ENCODE results near the gene HAUS7. TPM values are rescaled to one million over a fixed set of nuclear protein-coding genes. Genes with fewer than 3 reads are reported as not detected.
A peak's percentile ranks its signal among the peaks of the same experiment; 100 is the strongest.

Gene HAUS7
- total RNA-seq, 1 donor from 2014 or later, result 60.3 TPM

DNA sequence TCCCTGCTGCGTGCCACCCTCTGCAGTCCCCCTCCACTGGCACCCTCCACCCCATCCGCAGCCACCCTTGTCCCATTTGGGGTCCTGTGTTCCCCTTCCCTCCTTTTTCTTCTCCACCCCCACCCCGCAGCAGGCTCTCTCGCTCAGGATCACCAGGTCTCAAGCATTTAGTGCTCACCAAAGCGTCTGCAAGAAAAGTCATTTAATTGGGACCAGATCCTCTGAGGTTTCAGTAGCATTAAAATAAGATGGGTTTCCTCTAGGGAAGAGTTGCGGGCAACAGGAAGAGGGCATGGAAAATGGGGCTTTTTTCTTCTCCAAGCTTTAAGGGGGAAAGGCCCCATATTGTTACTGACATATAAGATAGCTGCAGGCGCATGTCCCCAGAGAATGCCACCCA, 4.9 kb upstream of the HAUS7 start:
- TF ChIP-seq, protein P1, sequence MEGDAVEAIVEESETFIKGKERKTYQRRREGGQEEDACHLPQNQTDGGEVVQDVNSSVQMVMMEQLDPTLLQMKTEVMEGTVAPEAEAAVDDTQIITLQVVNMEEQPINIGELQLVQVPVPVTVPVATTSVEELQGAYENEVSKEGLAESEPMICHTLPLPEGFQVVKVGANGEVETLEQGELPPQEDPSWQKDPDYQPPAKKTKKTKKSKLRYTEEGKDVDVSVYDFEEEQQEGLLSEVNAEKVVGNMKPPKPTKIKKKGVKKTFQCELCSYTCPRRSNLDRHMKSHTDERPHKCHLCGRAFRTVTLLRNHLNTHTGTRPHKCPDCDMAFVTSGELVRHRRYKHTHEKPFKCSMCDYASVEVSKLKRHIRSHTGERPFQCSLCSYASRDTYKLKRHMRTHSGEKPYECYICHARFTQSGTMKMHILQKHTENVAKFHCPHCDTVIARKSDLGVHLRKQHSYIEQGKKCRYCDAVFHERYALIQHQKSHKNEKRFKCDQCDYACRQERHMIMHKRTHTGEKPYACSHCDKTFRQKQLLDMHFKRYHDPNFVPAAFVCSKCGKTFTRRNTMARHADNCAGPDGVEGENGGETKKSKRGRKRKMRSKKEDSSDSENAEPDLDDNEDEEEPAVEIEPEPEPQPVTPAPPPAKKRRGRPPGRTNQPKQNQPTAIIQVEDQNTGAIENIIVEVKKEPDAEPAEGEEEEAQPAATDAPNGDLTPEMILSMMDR (IDR thresholded peaks at IDR 0.05), result no peak
- Mint-ChIP-seq H3K9me3 (ENCODE audit: unreplicated experiment) (no peaks in the 10 kb centered on the region), H3K36me3 (ENCODE audit: unreplicated experiment) (no peaks in the 10 kb centered on the region), H3K27ac (ENCODE audit: unreplicated experiment) (no peak overlapping the region), H3K4me3 (ENCODE audit: unreplicated experiment) (no peak overlapping the region), H3K4me1 (ENCODE audit: unreplicated experiment) (peaks cover 58% of the 10 kb centered on the region), H3K27me3 (ENCODE audit: unreplicated experiment) (no peaks in the 10 kb centered on the region)
- DNase-seq (ENCODE audit: extremely low spot score, unreplicated experiment), result no peak

DNA sequence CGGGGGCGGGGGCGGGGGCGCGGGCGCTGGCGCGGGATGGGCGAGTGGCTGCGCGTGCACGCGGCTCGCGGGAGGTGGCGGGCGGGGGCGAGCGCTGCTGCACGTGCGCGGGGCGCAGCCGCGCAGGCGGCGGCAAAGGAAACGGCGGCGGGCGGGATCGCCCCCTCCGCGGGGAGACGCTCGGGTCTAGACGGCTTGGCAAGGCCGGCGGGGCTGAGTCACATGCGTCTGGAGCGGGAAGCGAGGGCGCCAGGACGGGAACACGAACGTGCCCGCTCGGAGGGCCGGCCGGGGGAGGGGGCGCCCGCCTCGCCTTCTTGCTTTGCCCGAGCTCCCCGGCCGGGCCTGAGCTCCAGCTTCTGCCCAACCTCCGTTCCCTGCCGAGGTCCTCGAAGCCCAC, 4.3 kb upstream of the HAUS7 start:
- Mint-ChIP-seq H3K27me3 (ENCODE audit: unreplicated experiment) (no peaks in the 10 kb centered on the region), H3K36me3 (ENCODE audit: unreplicated experiment) (no peaks in the 10 kb centered on the region), H3K4me3 (ENCODE audit: unreplicated experiment) (no peak overlapping the region), H3K4me1 (ENCODE audit: unreplicated experiment) (peaks cover 54% of the 10 kb centered on the region), H3K9me3 (ENCODE audit: unreplicated experiment) (no peaks in the 10 kb centered on the region), H3K27ac (ENCODE audit: unreplicated experiment) (no peak overlapping the region)
- no peak for DNase-seq (ENCODE audit: extremely low spot score, unreplicated experiment)
- TF ChIP-seq, protein P1 (IDR thresholded peaks at IDR 0.05), result no peak

DNA sequence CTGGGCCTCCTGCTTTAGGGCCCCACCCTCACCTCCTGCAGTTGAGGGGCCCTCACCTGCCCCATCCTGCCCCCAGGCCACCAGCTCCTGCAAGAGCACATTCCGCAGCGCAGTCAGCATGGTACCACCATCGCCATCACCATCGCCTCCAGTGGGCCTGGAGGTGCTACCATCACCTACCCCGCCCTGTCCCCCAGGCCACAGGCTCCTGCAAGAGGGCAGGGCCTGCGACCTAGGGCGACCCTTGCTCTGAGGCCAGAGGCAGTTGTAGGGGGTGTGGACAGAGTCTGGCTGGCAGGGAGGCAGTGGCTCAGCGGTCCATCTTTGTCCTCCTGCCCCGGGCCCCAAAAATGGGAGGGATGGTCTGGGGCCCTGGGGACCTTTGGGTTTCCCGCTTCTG, 3.9 kb upstream of the HAUS7 start:
- Mint-ChIP-seq H3K4me1 (ENCODE audit: unreplicated experiment) (peaks cover 55% of the 10 kb centered on the region), H3K36me3 (ENCODE audit: unreplicated experiment) (no peaks in the 10 kb centered on the region), H3K9me3 (ENCODE audit: unreplicated experiment) (no peaks in the 10 kb centered on the region), H3K27ac (ENCODE audit: unreplicated experiment) (no peak overlapping the region), H3K27me3 (ENCODE audit: unreplicated experiment) (no peaks in the 10 kb centered on the region), H3K4me3 (ENCODE audit: unreplicated experiment) (no peak overlapping the region)
- no peak for DNase-seq (ENCODE audit: extremely low spot score, unreplicated experiment)
- TF ChIP-seq, protein P1 (IDR thresholded peaks at IDR 0.05), result no peak

DNA sequence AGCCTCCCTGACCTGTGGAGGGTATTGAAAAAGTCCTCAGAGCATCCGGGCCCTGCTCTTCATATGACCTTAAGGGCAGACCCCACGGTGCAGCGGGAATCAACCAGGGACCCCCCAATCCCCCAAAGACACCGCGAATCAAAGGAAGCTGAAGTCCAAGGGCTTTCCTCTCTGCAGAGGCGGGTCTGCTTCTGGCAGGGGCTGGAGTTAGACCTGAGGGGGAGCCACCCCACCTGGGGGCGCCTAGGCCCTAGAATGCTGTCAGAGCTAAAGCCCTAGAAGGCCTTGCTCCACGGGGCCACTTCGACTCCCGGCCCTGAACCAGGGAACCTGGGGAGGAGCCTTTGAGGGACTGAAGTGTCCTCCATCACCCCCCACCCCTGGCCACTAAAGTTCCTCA, 2.8 kb upstream of the HAUS7 start:
- Mint-ChIP-seq H3K4me3 (ENCODE audit: unreplicated experiment) (no peak overlapping the region), H3K9me3 (ENCODE audit: unreplicated experiment) (no peaks in the 10 kb centered on the region)

DNA sequence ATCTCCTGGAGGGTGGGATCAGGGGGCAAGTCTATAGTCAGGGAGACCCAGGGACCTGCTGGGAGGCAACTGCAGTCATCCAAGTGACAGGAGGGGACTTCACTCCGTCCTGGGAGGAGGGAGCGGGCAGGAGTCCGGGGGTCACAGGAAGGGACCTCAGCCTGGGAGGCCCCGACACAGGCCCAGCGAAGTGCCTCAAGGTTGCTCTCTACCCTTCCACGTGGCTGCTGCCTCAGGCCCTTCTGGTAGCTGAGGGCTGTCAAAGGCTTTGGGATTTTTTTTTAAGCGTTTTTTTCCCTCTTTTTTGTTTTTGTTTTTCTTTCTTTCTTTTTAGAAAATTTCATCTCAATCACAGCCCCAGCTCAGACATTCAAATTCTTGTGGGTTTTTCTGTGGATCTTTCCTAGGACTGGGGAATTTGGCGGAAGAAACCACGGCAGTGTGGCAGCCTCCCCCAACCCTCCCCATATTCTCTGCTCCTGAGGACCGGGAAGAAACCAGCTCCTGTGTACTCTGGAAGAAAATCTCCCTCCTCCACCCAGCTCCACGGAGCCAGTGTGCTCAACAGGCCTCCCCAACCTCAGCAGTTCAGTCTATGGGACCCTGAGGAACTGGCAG, 1.4 kb upstream of the HAUS7 start:
- no peak overlapping the region for H3K4me3 Mint-ChIP-seq (ENCODE audit: unreplicated experiment)
- H3K27ac Mint-ChIP-seq (ENCODE audit: unreplicated experiment), result peak overlapping the region; percentile 82
- H3K9me3 Mint-ChIP-seq (ENCODE audit: unreplicated experiment), result no peaks in the 10 kb centered on the region
- H3K27me3 Mint-ChIP-seq (ENCODE audit: unreplicated experiment), result no peaks in the 10 kb centered on the region
- TF ChIP-seq, protein P1 (IDR thresholded peaks at IDR 0.05), result no peak
- no peaks in the 10 kb centered on the region for H3K36me3 Mint-ChIP-seq (ENCODE audit: unreplicated experiment)
- DNase-seq (ENCODE audit: extremely low spot score, unreplicated experiment), result no peak
- H3K4me1 Mint-ChIP-seq (ENCODE audit: unreplicated experiment), result peaks cover 46% of the 10 kb centered on the region

More for the DNA sequence above, 2.8 kb upstream of the HAUS7 start:
- Mint-ChIP-seq H3K4me1 (ENCODE audit: unreplicated experiment) (peaks cover 51% of the 10 kb centered on the region), H3K27me3 (ENCODE audit: unreplicated experiment) (no peaks in the 10 kb centered on the region), H3K36me3 (ENCODE audit: unreplicated experiment) (no peaks in the 10 kb centered on the region), H3K27ac (ENCODE audit: unreplicated experiment) (peak overlapping the region; percentile 40)
- TF ChIP-seq, protein P1 (IDR thresholded peaks at IDR 0.05), result no peak
- DNase-seq (ENCODE audit: extremely low spot score, unreplicated experiment), result no peak
